COR-L47 (cell line): ENCODE measurements around the gene ANO2.

Source experiments
- DNase-seq: peaks from one replicate; lab custom pipeline; 2025; lab: John Stamatoyannopoulos, UW

The ANO2 gene

GRCh38 chr12:5778821-5779220 is 166.2 kb downstream of the ANO2 start:
- DNase-seq: no peak

- DNase-seq: no peak
These were observed 167.6 kb downstream of the ANO2 start for GRCh38 chr12:5777451-5777850.

GRCh38 chr12:5776091-5776490 is 169.0 kb downstream of the ANO2 start:
- DNase-seq: no peak

GRCh38 chr12:5773550-5773949 is 171.5 kb downstream of the ANO2 start:
- no peak for DNase-seq

GRCh38 chr12:5771756-5772155 is 173.3 kb downstream of the ANO2 start:
- no peak for DNase-seq

GRCh38 chr12:5770727-5771126 is 174.3 kb downstream of the ANO2 start:
- DNase-seq: no peak

- DNase-seq: no peak
These were observed 176.4 kb downstream of the ANO2 start for GRCh38 chr12:5768581-5769196.

GRCh38 chr12:5768171-5768570 is 176.9 kb downstream of the ANO2 start:
- DNase-seq: no peak

GRCh38 chr12:5758347-5758746 is 186.7 kb downstream of the ANO2 start:
- DNase-seq: no peak

- no peak for DNase-seq
These were observed 188.7 kb downstream of the ANO2 start for GRCh38 chr12:5756338-5756842.

- DNase-seq: no peak
These were observed 197.0 kb downstream of the ANO2 start for GRCh38 chr12:5748027-5748426.

GRCh38 chr12:5746917-5747316 is 198.1 kb downstream of the ANO2 start:
- no peak for DNase-seq

- DNase-seq: no peak
These were observed 198.8 kb downstream of the ANO2 start for GRCh38 chr12:5746036-5746908.

GRCh38 chr12:5745251-5745888 is 199.7 kb downstream of the ANO2 start:
- DNase-seq: no peak

- DNase-seq: no peak
These were observed 202.8 kb downstream of the ANO2 start for GRCh38 chr12:5742258-5742657.

- no peak for DNase-seq
These were observed 205.1 kb downstream of the ANO2 start for GRCh38 chr12:5739917-5740316.

- no peak for DNase-seq
These were observed 207.3 kb downstream of the ANO2 start for GRCh38 chr12:5737778-5738177.

- no peak for DNase-seq
These were observed 208.5 kb downstream of the ANO2 start for GRCh38 chr12:5736527-5736926.

GRCh38 chr12:5736016-5736415 is 209.0 kb downstream of the ANO2 start:
- DNase-seq: no peak

- DNase-seq: no peak
These were observed 211.1 kb downstream of the ANO2 start for GRCh38 chr12:5733916-5734315.

GRCh38 chr12:5733136-5733755 is 211.8 kb downstream of the ANO2 start:
- DNase-seq: no peak

GRCh38 chr12:5730962-5731361 is 214.1 kb downstream of the ANO2 start:
- no peak for DNase-seq
